Activated naive CD8-positive, alpha-beta T cell treated with anti-CD3 and anti-CD28 coated beads, Interleukin-2, amount 50 U/mL, for 16 hours (primary cell): ENCODE results near the gene TOMM40.
A peak's percentile ranks its signal among the peaks of the same experiment; 100 is the strongest.
"Not testable (repeated sequence)": the region's sequence is repeated elsewhere in the genome, so short reads cannot be mapped to it uniquely, and the experiment has no call there.

ENCODE experiments used
- DNase-seq: peaks from one replicate; pipeline ENCODE4 v3.0.0-alpha.2; 2020; ENCODE audit warnings: low read depth, low spot score

TOMM40 gene

GRCh38 chr19:44891016-44891882 is at the start of gene TOMM40:
Gene TOMM40 (plus strand): TSS chr19:44891254. CDS start chr19:44891416, 162 bp downstream.
- no peak for DNase-seq

GRCh38 chr19:44845286-44845611 is 45.8 kb upstream of the TOMM40 start:
- no peak for DNase-seq

- peak; percentile 63 for DNase-seq
Measured at GRCh38 chr19:44845612-44846454, 45.2 kb upstream of the TOMM40 start, which contains the start of gene NECTIN2. Gene NECTIN2 (plus strand): TSS chr19:44846297. CDS start chr19:44846526, 229 bp downstream.

DNA sequence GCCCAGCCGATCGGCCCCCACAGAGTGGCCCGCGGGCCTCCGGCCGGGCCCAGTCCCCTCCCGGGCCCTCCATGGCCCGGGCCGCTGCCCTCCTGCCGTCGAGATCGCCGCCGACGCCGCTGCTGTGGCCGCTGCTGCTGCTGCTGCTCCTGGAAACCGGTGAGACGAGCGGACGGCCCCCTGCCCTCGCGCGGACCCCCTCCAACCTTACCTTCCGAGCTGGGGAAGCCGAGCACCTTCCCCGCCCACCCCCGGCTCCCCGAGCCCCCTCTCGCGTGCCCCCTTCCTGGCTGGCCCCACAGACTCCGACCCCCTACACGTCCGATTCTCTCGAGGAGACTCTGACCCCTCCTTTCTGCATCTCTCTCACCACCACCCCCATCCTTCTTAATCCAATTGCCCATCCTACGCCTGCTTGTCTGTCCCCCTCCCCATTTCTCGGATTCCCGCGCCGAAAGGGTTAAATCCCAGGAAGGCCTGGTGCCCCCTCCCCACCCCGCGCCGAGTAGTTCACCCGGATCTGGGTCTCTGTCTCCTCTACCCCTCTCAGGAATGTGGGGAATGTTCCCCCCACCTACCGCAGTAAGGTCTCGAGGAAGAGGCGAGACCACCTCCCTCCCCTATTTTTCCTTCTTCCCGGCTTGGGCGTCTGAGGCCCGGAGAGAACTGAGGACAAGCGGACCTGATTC is 44.5 kb upstream of the TOMM40 start:
- DNase-seq: no peak

- DNase-seq: no peak
Measured at GRCh38 chr19:44847144-44848035, 43.7 kb upstream of the TOMM40 start.

DNA sequence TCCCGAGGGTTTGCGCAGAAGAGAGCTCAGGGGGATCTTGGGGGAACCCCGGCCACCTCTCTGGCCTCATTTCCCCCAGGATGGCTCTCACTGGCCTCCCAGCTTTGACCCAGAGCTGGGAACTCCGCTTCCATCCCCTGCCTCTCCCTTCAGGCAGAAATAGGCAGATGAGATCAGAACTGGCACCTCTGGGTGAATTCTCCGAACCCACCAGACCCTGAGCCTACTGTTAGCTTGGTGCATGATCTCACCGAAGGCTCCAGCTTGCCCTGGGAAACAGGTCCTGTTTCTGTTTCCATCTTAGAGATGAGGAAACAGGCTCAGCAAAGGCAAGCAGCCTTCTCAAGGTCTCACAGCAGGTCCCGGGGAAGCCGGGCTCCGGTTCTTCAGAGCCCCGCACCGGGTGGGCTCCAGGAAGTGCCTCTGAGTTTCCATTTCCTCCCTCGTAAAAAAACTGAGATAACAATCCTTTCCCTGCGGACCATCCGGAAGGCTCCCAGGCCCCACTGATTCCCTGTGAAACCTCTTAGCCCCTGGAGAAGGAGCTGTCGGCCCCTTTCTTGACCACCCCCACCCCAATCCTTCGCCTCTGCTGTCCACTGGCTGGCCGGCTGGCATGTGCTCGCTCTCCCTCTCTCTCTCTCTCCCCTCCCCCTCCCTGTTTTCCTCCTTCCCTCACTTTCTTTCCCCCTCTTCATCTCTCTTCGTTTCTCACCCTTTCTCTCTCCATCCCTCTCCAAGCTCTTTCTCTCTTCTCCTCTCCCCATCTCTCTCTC is 42.8 kb upstream of the TOMM40 start:
- DNase-seq: no peak

- DNase-seq: no peak
Measured at GRCh38 chr19:44848812-44849447, 42.1 kb upstream of the TOMM40 start.

DNA sequence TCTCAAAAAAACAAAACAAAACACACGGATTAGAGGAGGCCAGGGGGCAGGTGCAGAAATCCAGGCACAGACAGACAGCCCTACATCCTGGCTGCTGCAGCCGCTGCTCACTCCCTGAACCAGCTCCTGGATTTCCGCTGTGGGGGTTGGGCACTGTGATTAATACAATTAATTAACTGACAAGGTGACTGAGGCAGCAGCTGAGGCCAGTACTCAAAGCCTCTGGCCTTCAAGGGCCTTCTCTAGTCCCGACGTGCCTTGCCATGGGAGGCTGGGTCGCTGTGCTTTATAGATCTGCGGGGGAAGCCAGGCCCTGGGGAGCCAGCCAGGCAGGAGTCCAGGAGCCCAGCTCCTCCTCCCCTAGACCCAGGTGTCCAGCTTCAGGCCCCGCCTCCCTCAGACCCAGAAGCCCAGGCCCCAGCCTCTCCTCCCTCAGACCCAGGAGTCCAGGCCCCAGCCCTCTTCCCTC is 40.4 kb upstream of the TOMM40 start:
- DNase-seq: no peak

GRCh38 chr19:44851427-44851826 is 39.6 kb upstream of the TOMM40 start:
- no peak for DNase-seq

DNA sequence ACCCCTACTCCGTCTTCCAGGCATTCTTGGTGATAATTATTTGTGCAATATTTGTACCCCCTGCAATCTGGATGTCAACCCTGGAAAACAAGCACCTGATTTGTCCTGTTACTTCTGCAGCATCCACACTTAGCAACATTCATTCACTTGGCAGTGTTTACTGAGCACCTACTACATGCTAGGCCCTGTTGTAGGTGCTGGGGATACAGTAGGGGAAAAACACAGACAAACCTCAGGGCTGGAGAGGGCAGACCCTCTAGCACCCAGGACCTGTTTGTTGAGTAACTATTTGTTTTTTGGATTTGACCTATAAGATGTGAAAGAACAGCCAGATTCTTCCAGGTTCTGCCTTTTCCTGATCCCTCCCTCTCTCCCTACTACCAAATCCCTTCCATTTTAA is 35.4 kb upstream of the TOMM40 start:
- DNase-seq: no peak

- DNase-seq: no peak
Measured at GRCh38 chr19:44856421-44857083, 34.5 kb upstream of the TOMM40 start.

GRCh38 chr19:44857837-44858236 is 33.2 kb upstream of the TOMM40 start:
- no peak for DNase-seq

- not testable (repeated sequence) for DNase-seq
Measured at GRCh38 chr19:44861576-44861975, 29.5 kb upstream of the TOMM40 start.

- no peak for DNase-seq
Measured at GRCh38 chr19:44863990-44864389, 27.1 kb upstream of the TOMM40 start.

DNA sequence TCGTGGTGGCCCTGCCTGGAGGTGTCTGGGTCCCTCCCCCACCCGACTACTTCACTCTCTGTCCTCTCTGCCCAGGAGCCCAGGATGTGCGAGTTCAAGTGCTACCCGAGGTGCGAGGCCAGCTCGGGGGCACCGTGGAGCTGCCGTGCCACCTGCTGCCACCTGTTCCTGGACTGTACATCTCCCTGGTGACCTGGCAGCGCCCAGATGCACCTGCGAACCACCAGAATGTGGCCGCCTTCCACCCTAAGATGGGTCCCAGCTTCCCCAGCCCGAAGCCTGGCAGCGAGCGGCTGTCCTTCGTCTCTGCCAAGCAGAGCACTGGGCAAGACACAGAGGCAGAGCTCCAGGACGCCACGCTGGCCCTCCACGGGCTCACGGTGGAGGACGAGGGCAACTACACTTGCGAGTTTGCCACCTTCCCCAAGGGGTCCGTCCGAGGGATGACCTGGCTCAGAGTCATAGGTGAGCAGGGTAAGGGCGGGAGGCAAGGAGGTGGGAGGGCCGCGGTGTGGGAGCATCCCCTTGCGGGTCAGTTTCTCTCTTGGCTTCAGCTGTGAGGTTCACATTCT is 25.8 kb upstream of the TOMM40 start:
- no peak for DNase-seq

DNA sequence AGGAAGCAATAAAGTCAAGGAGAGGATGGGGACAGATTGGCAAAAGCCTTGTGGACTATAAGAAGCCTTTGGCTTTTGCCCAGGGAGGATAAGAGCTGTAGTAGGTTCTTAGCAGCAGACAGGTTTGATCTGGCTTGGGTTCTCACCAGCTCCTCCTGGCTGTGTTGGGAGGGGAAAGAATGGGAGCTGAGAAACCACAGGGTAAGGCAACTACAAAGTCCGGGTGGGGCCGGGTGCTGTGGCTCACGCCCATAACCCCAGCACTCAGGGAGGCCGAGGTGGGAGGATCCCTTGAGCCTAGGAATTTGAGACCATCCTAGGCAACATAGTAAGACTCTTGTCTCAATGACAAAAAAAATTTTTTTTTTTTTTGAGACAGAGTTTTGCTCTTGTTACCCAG is 24.4 kb upstream of the TOMM40 start:
- no peak for DNase-seq

DNA sequence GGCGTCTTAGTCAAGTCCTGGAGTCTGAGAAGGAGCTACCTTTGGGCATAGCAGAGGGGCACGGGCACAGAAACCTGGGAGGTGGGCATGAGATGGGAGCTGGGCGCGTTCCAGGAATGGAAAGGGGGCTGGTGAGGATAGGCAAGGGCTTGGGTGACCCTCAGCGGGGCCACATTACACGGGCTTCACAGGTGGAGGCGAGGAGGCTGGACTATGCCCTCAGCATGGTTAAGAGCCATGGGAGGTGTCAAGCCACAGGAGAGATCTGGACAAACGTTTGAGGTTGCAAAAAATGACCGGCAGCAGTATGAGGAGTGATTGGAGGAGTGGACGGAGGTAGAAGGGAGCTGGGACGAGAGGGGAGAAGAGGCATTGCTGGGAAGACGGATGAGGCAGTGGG is 23.5 kb upstream of the TOMM40 start:
- DNase-seq: no peak

GRCh38 chr19:44869733-44870470 is 21.2 kb upstream of the TOMM40 start:
- no peak for DNase-seq
